HL-60 (cell line): Measurements from ENCODE around the gene HAPLN2.

Source experiments
- DNase-seq, 2 experiments: peaks; one replicate each; pipeline ENCODE4 v3.0.0-alpha.2; 2010 to 2020; ENCODE audit warnings: low read depth in 1 of 2, low spot score in 1 of 2
- H3K27ac ChIP-seq: fragments of 250-450 bp; sonication (Bioruptor Pico); replicated peaks from 2 replicates; pipeline ENCODE4 v1.5.1; 2020; ENCODE audit warnings: mild to moderate bottlenecking, moderate library complexity
- H3K27me3 ChIP-seq: fragments of 250-450 bp; sonication (Bioruptor Pico); 2 replicates; pipeline ENCODE4 v1.5.1; 2021; ENCODE audit warnings: mild to moderate bottlenecking, moderate library complexity; ENCODE audit not compliant: insufficient read depth, poor library complexity, severe bottlenecking
- H3K4me3 ChIP-seq: replicated peaks from 2 replicates; pipeline ENCODE4 v1.5.1; 2011; ENCODE audit warnings: mild to moderate bottlenecking, control low read depth, low read length; ENCODE audit not compliant: insufficient read depth
- CTCF ChIP-seq: IDR thresholded peaks from one replicate; pipeline ENCODE4 v1.5.1; 2011; ENCODE audit warnings: low read length, control low read depth, inconsistent platforms; ENCODE audit not compliant: insufficient read depth
- GABPA ChIP-seq: IDR thresholded peaks from 2 replicates; pipeline ENCODE4 v1.6.1; 2012; ENCODE audit warnings: low read depth
- POLR2AphosphoS5 ChIP-seq: IDR thresholded peaks from 2 replicates; pipeline ENCODE4 v1.6.1; 2012; ENCODE audit warnings: low read depth
- SPI1 ChIP-seq: IDR thresholded peaks from 2 replicates; pipeline ENCODE4 v1.6.1; 2012; ENCODE audit warnings: low read depth, mild to moderate bottlenecking, borderline replicate concordance
- TF ChIP-seq, protein P1 (sequence below): IDR thresholded peaks from 2 replicates; pipeline ENCODE4 v1.6.1; 2012; ENCODE audit warnings: low read depth; ENCODE audit not compliant: insufficient replicate concordance

The HAPLN2 gene

DNA sequence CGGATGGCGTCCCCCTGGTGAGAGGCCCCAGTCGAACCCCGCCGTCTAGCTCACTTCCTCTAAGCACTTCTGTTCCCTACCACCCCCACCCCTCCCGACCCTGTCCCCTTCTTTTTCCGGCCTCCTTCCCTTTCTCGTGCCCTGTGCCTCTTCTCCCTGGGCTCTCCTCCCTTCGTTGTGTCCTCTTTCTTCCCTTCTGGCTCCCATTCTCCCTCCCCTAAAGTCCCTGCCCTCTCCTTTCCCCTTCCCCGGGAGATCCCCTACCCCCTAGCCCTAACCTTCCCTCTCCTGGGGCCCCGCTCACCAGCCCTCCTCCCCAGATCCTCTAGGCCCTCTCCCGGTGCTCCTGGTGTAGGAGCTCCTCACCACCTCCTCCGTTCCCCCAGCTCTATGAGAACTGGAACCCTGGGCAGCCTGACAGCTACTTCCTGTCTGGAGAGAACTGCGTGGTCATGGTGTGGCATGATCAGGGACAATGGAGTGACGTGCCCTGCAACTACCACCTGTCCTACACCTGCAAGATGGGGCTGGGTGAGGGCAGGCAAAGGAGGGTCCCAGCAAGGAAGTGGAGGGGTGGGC lies 38.6 kb downstream of the HAPLN2 start:
- Histone ChIP-seq H3K27ac (peak overlapping the region; percentile 32; the same call in 1 of the 2 replicates), H3K27me3 (peaks cover 3% of the 10 kb centered on the region), H3K4me3 (no peak overlapping the region)
- DNase-seq = peak in 1 of 2 experiments; percentile 36
- TF ChIP-seq SPI1 (peak; percentile 32; the same call in 1 of the 2 replicates), CTCF (no peak)

GRCh38 chr1:156658496-156658895 lies 39.3 kb downstream of the HAPLN2 start:
- no peak for TF ChIP-seq GABPA
- TF ChIP-seq CTCF = no peak
- no peak for TF ChIP-seq POLR2AphosphoS5
- TF ChIP-seq SPI1 = no peak
- TF ChIP-seq, protein P1, sequence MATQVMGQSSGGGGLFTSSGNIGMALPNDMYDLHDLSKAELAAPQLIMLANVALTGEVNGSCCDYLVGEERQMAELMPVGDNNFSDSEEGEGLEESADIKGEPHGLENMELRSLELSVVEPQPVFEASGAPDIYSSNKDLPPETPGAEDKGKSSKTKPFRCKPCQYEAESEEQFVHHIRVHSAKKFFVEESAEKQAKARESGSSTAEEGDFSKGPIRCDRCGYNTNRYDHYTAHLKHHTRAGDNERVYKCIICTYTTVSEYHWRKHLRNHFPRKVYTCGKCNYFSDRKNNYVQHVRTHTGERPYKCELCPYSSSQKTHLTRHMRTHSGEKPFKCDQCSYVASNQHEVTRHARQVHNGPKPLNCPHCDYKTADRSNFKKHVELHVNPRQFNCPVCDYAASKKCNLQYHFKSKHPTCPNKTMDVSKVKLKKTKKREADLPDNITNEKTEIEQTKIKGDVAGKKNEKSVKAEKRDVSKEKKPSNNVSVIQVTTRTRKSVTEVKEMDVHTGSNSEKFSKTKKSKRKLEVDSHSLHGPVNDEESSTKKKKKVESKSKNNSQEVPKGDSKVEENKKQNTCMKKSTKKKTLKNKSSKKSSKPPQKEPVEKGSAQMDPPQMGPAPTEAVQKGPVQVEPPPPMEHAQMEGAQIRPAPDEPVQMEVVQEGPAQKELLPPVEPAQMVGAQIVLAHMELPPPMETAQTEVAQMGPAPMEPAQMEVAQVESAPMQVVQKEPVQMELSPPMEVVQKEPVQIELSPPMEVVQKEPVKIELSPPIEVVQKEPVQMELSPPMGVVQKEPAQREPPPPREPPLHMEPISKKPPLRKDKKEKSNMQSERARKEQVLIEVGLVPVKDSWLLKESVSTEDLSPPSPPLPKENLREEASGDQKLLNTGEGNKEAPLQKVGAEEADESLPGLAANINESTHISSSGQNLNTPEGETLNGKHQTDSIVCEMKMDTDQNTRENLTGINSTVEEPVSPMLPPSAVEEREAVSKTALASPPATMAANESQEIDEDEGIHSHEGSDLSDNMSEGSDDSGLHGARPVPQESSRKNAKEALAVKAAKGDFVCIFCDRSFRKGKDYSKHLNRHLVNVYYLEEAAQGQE = no peak
- Histone ChIP-seq H3K4me3 (no peak overlapping the region), H3K27ac (no peak overlapping the region), H3K27me3 (peaks cover 3% of the 10 kb centered on the region)
- DNase-seq = no peak

DNA sequence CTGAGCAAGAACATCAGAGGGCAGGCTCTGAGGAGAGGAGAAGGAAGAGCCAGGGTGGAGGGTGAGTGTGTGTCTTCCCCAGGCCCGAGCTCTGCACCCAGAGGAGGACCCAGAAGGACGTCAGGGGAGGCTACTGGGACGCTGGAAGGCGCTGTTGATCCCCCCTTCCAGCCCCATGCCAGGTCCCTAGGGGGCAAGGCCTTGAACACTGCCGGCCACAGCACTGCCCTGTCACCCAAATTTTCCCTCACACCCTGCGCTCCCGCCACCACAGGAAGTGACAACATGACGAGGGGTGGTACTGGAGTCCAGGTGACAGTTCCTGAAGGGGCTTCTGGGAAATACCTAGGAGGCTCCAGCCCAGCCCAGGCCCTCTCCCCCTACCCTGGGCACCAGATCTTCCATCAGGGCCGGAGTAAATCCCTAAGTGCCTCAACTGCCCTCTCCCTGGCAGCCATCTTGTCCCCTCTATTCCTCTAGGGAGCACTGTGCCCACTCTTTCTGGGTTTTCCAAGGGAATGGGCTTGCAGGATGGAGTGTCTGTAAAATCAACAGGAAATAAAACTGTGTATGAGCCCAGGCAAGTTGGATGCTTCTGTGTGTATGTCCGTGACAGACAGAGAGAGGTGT lies 39.8 kb downstream of the HAPLN2 start:
- no peak for DNase-seq
- Histone ChIP-seq H3K27ac (no peak overlapping the region), H3K4me3 (no peak overlapping the region), H3K27me3 (peaks cover 3% of the 10 kb centered on the region)
- TF ChIP-seq SPI1 (no peak), GABPA (no peak)

DNA sequence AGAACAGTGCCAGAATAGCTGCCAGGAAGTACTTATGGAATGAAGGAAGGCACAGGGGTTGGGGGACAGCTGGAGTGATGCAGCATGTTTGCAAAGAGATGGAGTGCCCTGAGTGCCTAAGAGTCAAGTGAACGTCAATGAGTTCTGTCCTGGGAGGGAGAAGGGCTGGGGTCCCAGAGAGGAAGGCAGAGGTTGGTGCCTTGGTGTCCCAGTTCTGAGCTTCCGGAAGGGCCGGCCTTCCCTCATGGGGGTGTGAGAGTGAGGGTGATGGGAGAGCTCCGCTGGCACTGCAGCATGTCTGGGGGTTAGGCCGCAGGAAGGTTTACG lies 40.4 kb downstream of the HAPLN2 start:
- DNase-seq = no peak
- no peak overlapping the region; the same call in 1 of the 2 replicates for H3K4me3 ChIP-seq
- H3K27me3 ChIP-seq = peaks cover 3% of the 10 kb centered on the region
- TF ChIP-seq GABPA (no peak), SPI1 (no peak), CTCF (no peak), POLR2AphosphoS5 (no peak)
- TF ChIP-seq, protein P1 = no peak
- no peak overlapping the region for H3K27ac ChIP-seq
